HepG2 (cell line): ENCODE results near the gene SPIN1. TPM values are rescaled to one million over a fixed set of nuclear protein-coding genes. Genes with fewer than 3 reads are reported as not detected.

Source experiments
- ATAC-seq: fragments of 200-7000 bp; cut with Tn5 transposase; 3 replicates; pipeline ENCODE4 v1.9.1; 2020; ENCODE audit warnings: mild to moderate bottlenecking, moderate library complexity
- BruUV-seq: library from RNA; stranded (reverse); fragments of 400-500 nt; replicated peaks from 2 replicates; lab custom pipeline; 2021; lab: Mats Ljungman, UMichigan
- CTCF ChIA-PET: fragments of 300-600 bp; formaldehyde crosslinking; extraction: SDS; loops from one replicate; lab custom pipeline; 2021; ENCODE audit warnings: low total read pairs, inconsistent platforms, low intra/inter-chr PET ratio; lab: Yijun Ruan, JAX
- POLR2A ChIA-PET: fragments of 350-600 bp; sonication (Branson Sonifier 250); formaldehyde crosslinking; loops from one replicate; lab custom pipeline; 2020; ENCODE audit warnings: antibody characterized with exemption, inconsistent platforms; lab: Yijun Ruan, JAX
- DNase-seq: peaks from one replicate; pipeline ENCODE4 v3.0.0-alpha.2; 2015; ENCODE audit warnings: low spot score
- FAIRE-seq: peaks from 3 replicates; lab custom pipeline; 2011; peaks lifted over from hg19 to GRCh38; lab: Jason Lieb, UNC
- H2AFZ ChIP-seq: one replicate; pipeline ENCODE4 v1.6.1; 2011; ENCODE audit warnings: low read length, inconsistent platforms
- H3K27ac ChIP-seq: fragments of 300-600 bp; 3 replicates; pipeline ENCODE4 v1.8.0; 2011; ENCODE audit warnings: mixed run types, mild to moderate bottlenecking, mixed read lengths, low read length, inconsistent platforms; ENCODE audit not compliant: insufficient read depth; ENCODE audit errors: extremely low read length
- H3K27me3 ChIP-seq, 2 experiments: fragments of 200-600 bp in 1 of 2; 2 replicates in 1 of 2; 3 replicates in 1 of 2; pipeline versions ENCODE4 v1.6.0 to v1.8.0; 2011; ENCODE audit warnings: low read length in 2 of 2, mild to moderate bottlenecking in 2 of 2, moderate library complexity in 2 of 2, inconsistent platforms in 1 of 2; ENCODE audit not compliant: insufficient read depth in 2 of 2, control insufficient read depth in 1 of 2
- H3K36me3 ChIP-seq, 2 experiments: fragments of 200-600 bp in 1 of 2; replicated peaks in 1 of 2; 2 replicates in 1 of 2; 3 replicates in 1 of 2; pipeline versions ENCODE4 v1.5.1 to v1.8.0; 2011; ENCODE audit warnings: low read length in 2 of 2, inconsistent platforms in 1 of 2; ENCODE audit not compliant: insufficient read depth in 2 of 2, control insufficient read depth in 1 of 2
- H3K4me1 ChIP-seq: 2 replicates; pipeline ENCODE4 v1.5.1; 2012; ENCODE audit warnings: low read length, inconsistent platforms; ENCODE audit not compliant: insufficient read depth
- H3K4me2 ChIP-seq: 2 replicates; pipeline ENCODE4 v1.6.0; 2011; ENCODE audit warnings: low read depth, low read length, inconsistent platforms
- H3K4me3 ChIP-seq, 3 experiments: fragments of 200-600 bp in 1 of 3; sonication (generic), shearing (Covaris generic) in 1 of 3; replicated peaks in 1 of 3; 2 replicates each; pipeline ENCODE4 v1.5.1; 2011 to 2016; ENCODE audit warnings: low read length in 3 of 3, inconsistent platforms in 2 of 3, low read depth in 2 of 3, mild to moderate bottlenecking in 2 of 3, control low read depth in 1 of 3, mixed read lengths in 1 of 3; ENCODE audit not compliant: insufficient read depth in 1 of 3
- H3K79me2 ChIP-seq: one replicate; pipeline ENCODE4 v1.6.1; 2011; ENCODE audit warnings: low read length, inconsistent platforms; ENCODE audit not compliant: insufficient read depth
- H3K9ac ChIP-seq: 2 replicates; pipeline ENCODE4 v1.6.0; 2011; ENCODE audit warnings: mild to moderate bottlenecking, low read depth, low read length, inconsistent platforms; ENCODE audit not compliant: insufficient read depth
- H3K9me3 ChIP-seq: 2 replicates; pipeline ENCODE4 v1.5.1; 2012; ENCODE audit warnings: mild to moderate bottlenecking, low read length
- H4K20me1 ChIP-seq: 2 replicates; pipeline ENCODE4 v1.6.0; 2011; ENCODE audit warnings: inconsistent platforms, mild to moderate bottlenecking, low read length, moderate library complexity; ENCODE audit not compliant: insufficient read depth
- ESRRA ChIP-seq: sonication (generic); formaldehyde crosslinking; IDR thresholded peaks from 2 replicates; pipeline ENCODE4 v1.5.1; 2020; ENCODE audit warnings: mild to moderate bottlenecking, low read depth, missing genetic modification reagents
- JUN ChIP-seq: sonication (generic); formaldehyde crosslinking; IDR thresholded peaks from 2 replicates; pipeline ENCODE4 v1.4.0; 2020; ENCODE audit warnings: mild to moderate bottlenecking, missing genetic modification reagents
- ZNF343 ChIP-seq: sonication (generic); formaldehyde crosslinking; IDR thresholded peaks from 2 replicates; pipeline ENCODE4 v1.4.0; 2020; ENCODE audit warnings: mild to moderate bottlenecking, missing genetic modification reagents
- ZNF383 ChIP-seq: sonication (generic); formaldehyde crosslinking; IDR thresholded peaks from 2 replicates; pipeline ENCODE4 v1.4.0; 2020; ENCODE audit warnings: missing genetic modification reagents, mild to moderate bottlenecking, borderline replicate concordance
- ZNF468 ChIP-seq: sonication (generic); formaldehyde crosslinking; IDR thresholded peaks from 2 replicates; pipeline ENCODE4 v1.8.0; 2022; ENCODE audit warnings: mild to moderate bottlenecking, moderate library complexity, missing genetic modification reagents
- WGBS: methylation state at CpG from one replicate; pipeline ENCODE4 v1.1.6; 2017; ENCODE audit warnings: low lambda C conversion rate; 5-methylcytosine and 5-hydroxymethylcytosine counted together
- in situ Hi-C: cut with HindIII; loops from 2 replicates; pipeline ENCODE4 v1.10.0; 2017; ENCODE audit warnings: low pct_unique_long_range_greater_than_20kb; ENCODE audit not compliant: extremely low pct_ligation_motif_present
- intact Hi-C: fragments of 100-400 bp; cut with micrococcal nuclease; formaldehyde crosslinking; loops from one replicate; pipeline ENCODE4 v1.10.0; 2022; ENCODE audit not compliant: unreplicated experiment
- polyA plus RNA-seq, 8 experiments: library from polyadenylated mRNA; depleted of rRNA in 3 of 8; stranded (reverse) in 7 of 8; unstranded in 1 of 8; fragments of >200 nt; fragmentation: Illumina TruSeq in 4 of 8; extraction: Trizol in 4 of 8; gene quantifications; 2 replicates each; pipeline versions ENCODE4 v1.2.1 to v1.2.3, GENCODE V29; 2011 to 2016; ENCODE audit warnings: low read depth in 4 of 8, missing spikeins in 1 of 8, mixed read lengths in 1 of 8; ENCODE audit not compliant: insufficient read depth in 1 of 8
- total RNA-seq, 5 experiments: library from RNA; depleted of rRNA; stranded (reverse); fragments of >200 nt; fragmentation: Illumina TruSeq; extraction: Trizol; gene quantifications; 2 replicates each; pipeline ENCODE4 v1.2.3, GENCODE V29; 2016; ENCODE audit warnings: low read depth in 1 of 5
- TF ChIP-seq, protein P1 (sequence below), 2 experiments: sonication (generic) in 1 of 2; formaldehyde crosslinking in 1 of 2; IDR thresholded peaks; 2 replicates each; pipeline versions ENCODE4 v1.4.0 to v1.6.1; 2018 to 2020; ENCODE audit warnings: missing genetic modification reagents in 2 of 2, borderline replicate concordance in 1 of 2, low read depth in 1 of 2, mild to moderate bottlenecking in 1 of 2, missing biosample characterization in 1 of 2
- TF ChIP-seq, protein P2 (sequence below): sonication (generic); formaldehyde crosslinking; IDR thresholded peaks from 2 replicates; pipeline ENCODE4 v1.5.1; 2020; ENCODE audit warnings: missing genetic modification reagents, mild to moderate bottlenecking, borderline replicate concordance
- TF ChIP-seq, protein P3 (sequence below), 2 experiments: sonication (generic) in 1 of 2; formaldehyde crosslinking in 1 of 2; IDR thresholded peaks; 2 replicates each; pipeline versions ENCODE4 v1.6.1 to v1.9.0; 2014 to 2022; ENCODE audit warnings: antibody characterized with exemption in 1 of 2, borderline replicate concordance in 1 of 2, inconsistent platforms in 1 of 2, low read depth in 1 of 2, missing genetic modification reagents in 1 of 2

Gene SPIN1
- total and polyA plus RNA-seq, 2 of the 13 experiments (the other 11 are each of a cell fraction or from before 2014, with no cell fraction given), result 20.0 to 24.3 TPM

DNA sequence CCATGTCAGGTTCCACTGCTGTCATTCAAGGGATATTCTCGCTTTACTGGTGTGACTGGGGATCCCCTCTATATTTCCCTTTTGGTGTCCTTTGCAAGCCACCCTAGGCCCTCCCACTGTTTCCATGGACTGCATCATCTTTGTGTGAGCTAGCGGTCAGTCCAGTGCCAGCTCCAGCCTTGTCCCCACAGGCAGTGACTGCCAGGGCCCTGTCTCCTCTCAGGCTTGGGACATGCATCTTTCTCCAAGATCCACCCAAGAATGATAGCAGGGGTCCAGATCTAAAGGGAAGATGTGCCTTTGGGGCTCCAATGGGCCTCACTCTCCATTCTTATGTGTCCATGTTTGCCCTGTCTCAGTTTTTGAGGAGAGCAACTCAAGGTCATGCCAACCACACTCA, 109.0 kb downstream of the SPIN1 start (continued):
- TF ChIP-seq JUN (CRISPR knock-in tag) (no peak), ZNF343 (CRISPR knock-in tag) (no peak)
- TF ChIP-seq, protein P1, sequence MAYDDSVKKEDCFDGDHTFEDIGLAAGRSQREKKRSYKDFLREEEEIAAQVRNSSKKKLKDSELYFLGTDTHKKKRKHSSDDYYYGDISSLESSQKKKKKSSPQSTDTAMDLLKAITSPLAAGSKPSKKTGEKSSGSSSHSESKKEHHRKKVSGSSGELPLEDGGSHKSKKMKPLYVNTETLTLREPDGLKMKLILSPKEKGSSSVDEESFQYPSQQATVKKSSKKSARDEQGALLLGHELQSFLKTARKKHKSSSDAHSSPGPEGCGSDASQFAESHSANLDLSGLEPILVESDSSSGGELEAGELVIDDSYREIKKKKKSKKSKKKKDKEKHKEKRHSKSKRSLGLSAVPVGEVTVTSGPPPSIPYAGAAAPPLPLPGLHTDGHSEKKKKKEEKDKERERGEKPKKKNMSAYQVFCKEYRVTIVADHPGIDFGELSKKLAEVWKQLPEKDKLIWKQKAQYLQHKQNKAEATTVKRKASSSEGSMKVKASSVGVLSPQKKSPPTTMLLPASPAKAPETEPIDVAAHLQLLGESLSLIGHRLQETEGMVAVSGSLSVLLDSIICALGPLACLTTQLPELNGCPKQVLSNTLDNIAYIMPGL (CRISPR knock-in tag; IDR thresholded peaks at IDR 0.05; ENCODE audit: borderline replicate concordance in 1 of 2, low read depth in 1 of 2), result no peak

DNA sequence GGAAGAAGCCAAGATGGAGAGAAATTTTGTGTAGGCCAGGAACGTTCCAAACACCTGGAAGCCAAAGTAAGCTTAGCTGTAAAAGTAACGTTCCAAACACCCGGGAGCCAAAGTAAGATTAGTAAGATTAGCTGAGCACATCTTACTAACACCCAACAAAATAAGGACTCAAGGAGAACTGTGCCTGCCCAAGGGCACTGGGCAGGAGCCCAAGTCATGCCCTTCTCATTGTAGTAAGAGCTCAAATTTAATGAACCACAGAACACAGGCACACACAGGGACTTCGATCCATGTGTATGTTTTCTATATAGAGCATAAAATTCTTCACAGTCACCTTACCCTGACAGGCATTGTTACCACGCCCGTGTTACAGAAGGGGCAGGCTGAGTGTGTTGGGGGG, 110.6 kb downstream of the SPIN1 start:
- no peaks in the 10 kb centered on the region for H3K4me1 ChIP-seq
- no peaks in the 10 kb centered on the region for H3K27me3 ChIP-seq
- BruUV-seq, result no TSS peak
- DNase-seq, result no peak
- in situ Hi-C loops, result no loop called here
- ChIA-PET POLR2A (no interaction called here), CTCF (no interaction called here)
- H3K9me3 ChIP-seq, result no peaks in the 10 kb centered on the region
- FAIRE-seq, result no peak
- no peak overlapping the region for H3K9ac ChIP-seq
- H4K20me1 ChIP-seq, result no peaks in the 10 kb centered on the region
- no peak overlapping the region for H3K27ac ChIP-seq
- ATAC-seq, result no peak
- WGBS, result 26% methylated on average over 6 of the region's 6 CpGs
- no peaks in the 10 kb centered on the region for H3K79me2 ChIP-seq
- no peak overlapping the region for H3K4me2 ChIP-seq
- H2AFZ ChIP-seq, result no peak overlapping the region
- intact Hi-C loops, result no loop called here
- no peak overlapping the region for H3K4me3 ChIP-seq
- no peaks in the 10 kb centered on the region for H3K36me3 ChIP-seq
- TF ChIP-seq ZNF383 (CRISPR knock-in tag) (no peak), ESRRA (no peak), ZNF468 (CRISPR knock-in tag) (no peak)
- TF ChIP-seq, protein P2, sequence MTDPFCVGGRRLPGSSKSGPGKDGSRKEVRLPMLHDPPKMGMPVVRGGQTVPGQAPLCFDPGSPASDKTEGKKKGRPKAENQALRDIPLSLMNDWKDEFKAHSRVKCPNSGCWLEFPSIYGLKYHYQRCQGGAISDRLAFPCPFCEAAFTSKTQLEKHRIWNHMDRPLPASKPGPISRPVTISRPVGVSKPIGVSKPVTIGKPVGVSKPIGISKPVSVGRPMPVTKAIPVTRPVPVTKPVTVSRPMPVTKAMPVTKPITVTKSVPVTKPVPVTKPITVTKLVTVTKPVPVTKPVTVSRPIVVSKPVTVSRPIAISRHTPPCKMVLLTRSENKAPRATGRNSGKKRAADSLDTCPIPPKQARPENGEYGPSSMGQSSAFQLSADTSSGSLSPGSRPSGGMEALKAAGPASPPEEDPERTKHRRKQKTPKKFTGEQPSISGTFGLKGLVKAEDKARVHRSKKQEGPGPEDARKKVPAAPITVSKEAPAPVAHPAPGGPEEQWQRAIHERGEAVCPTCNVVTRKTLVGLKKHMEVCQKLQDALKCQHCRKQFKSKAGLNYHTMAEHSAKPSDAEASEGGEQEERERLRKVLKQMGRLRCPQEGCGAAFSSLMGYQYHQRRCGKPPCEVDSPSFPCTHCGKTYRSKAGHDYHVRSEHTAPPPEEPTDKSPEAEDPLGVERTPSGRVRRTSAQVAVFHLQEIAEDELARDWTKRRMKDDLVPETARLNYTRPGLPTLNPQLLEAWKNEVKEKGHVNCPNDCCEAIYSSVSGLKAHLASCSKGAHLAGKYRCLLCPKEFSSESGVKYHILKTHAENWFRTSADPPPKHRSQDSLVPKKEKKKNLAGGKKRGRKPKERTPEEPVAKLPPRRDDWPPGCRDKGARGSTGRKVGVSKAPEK, result no peak
- TF ChIP-seq, protein P3, sequence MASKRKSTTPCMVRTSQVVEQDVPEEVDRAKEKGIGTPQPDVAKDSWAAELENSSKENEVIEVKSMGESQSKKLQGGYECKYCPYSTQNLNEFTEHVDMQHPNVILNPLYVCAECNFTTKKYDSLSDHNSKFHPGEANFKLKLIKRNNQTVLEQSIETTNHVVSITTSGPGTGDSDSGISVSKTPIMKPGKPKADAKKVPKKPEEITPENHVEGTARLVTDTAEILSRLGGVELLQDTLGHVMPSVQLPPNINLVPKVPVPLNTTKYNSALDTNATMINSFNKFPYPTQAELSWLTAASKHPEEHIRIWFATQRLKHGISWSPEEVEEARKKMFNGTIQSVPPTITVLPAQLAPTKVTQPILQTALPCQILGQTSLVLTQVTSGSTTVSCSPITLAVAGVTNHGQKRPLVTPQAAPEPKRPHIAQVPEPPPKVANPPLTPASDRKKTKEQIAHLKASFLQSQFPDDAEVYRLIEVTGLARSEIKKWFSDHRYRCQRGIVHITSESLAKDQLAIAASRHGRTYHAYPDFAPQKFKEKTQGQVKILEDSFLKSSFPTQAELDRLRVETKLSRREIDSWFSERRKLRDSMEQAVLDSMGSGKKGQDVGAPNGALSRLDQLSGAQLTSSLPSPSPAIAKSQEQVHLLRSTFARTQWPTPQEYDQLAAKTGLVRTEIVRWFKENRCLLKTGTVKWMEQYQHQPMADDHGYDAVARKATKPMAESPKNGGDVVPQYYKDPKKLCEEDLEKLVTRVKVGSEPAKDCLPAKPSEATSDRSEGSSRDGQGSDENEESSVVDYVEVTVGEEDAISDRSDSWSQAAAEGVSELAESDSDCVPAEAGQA (IDR thresholded peaks at IDR 0.05; ENCODE audit: low read depth), result no peak
- TF ChIP-seq, protein P3 (CRISPR knock-in tag; IDR thresholded peaks at IDR 0.05; ENCODE audit: borderline replicate concordance), result no peak
